GM06990 (cell line): Measurements from ENCODE around the gene HYDIN.

ENCODE experiments used
- DNase-seq: peaks from one replicate; pipeline ENCODE4 v3.0.0-alpha.2; 2011; ENCODE audit not compliant: insufficient read length; ENCODE audit errors: extremely low read depth
- H3K27me3 ChIP-seq: replicated peaks from 2 replicates; pipeline ENCODE4 v1.6.0; 2011; ENCODE audit warnings: low read length; ENCODE audit not compliant: control insufficient read depth, insufficient read depth
- H3K36me3 ChIP-seq: 2 replicates; pipeline ENCODE4 v1.5.1; 2011; ENCODE audit warnings: low read length; ENCODE audit not compliant: control insufficient read depth, insufficient read depth
- H3K4me3 ChIP-seq: replicated peaks from 2 replicates; pipeline ENCODE4 v1.5.1; 2011; ENCODE audit warnings: low read depth, mild to moderate bottlenecking, control low read depth, low read length
- CTCF ChIP-seq: IDR thresholded peaks from 2 replicates; pipeline ENCODE4 v1.5.1; 2011; ENCODE audit warnings: low read length, control low read depth, mild to moderate bottlenecking, inconsistent platforms; ENCODE audit not compliant: insufficient read depth, poor library complexity, severe bottlenecking

HYDIN gene

DNA sequence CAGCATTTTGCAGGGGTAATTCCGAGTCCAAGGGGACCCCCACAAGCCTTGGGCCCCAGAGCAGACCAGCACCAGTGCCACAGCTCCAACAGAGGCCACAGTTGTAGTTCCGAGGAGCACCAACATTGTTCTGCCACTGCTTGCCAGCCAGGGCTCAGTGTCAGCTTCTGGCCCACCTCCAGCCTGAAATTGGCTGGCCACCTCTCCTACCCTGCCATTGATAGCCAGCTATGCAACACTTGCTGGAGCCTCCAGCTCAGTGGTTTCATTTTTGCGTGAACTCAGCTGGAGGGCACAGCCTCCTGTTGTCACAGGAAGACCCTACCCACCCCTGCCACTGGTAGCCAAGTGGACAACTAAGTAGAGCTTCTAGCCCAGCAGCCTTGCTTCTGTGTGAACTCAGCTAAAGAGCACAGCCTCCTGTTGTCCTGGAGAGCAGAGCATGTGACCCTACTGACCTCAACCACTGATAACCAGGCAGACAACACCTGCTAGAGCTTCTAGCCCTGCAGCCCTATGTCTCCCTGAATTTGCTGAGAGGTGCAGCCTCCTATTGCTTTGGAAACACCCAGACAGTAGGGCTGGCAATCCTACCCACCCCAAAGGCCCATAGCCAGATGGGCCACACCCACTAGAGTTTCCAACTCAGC, 24.9 kb downstream of the HYDIN start:
- Histone ChIP-seq H3K36me3 (no peaks in the 10 kb centered on the region), H3K4me3 (no peak overlapping the region), H3K27me3 (no peaks in the 10 kb centered on the region)
- TF ChIP-seq CTCF: no peak
- no peak for DNase-seq

GRCh38 chr16:71203631-71204030, 26.9 kb downstream of the HYDIN start:
- Histone ChIP-seq H3K4me3 (no peak overlapping the region), H3K27me3 (no peaks in the 10 kb centered on the region), H3K36me3 (no peaks in the 10 kb centered on the region)
- DNase-seq: no peak
- no peak for TF ChIP-seq CTCF

DNA sequence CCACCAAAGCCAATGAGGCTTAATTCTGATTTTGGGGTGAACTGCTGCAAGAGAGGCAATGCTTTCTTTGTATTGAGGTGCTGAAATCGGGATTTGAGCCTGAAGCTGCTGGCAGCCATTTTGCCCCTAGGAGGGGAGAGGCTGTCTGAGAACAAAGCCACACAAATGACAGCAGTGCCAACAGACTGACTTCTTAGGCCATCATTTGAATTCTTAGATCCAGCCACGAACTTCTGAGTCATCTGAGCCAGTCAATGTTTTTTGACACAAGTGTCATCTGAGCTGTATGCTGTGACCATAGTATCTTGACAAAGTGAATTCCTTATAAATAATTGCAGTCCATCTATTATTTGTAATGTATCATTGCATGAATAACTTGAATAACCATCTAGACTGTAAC, 29.0 kb downstream of the HYDIN start:
- no peak for DNase-seq
- Histone ChIP-seq H3K4me3 (no peak overlapping the region), H3K36me3 (no peaks in the 10 kb centered on the region), H3K27me3 (no peaks in the 10 kb centered on the region)
- no peak for TF ChIP-seq CTCF

GRCh38 chr16:71201054-71201453, 29.5 kb downstream of the HYDIN start:
- no peaks in the 10 kb centered on the region for H3K36me3 ChIP-seq
- no peak for DNase-seq
- TF ChIP-seq CTCF: no peak

GRCh38 chr16:71198408-71198807, 32.1 kb downstream of the HYDIN start:
- no peaks in the 10 kb centered on the region for H3K36me3 ChIP-seq
- no peak overlapping the region for H3K4me3 ChIP-seq
- TF ChIP-seq CTCF: no peak
- DNase-seq: no peak
- no peaks in the 10 kb centered on the region; the same call in 1 of the 2 replicates for H3K27me3 ChIP-seq

More at GRCh38 chr16:71201054-71201453, 29.5 kb downstream of the HYDIN start:
- no peaks in the 10 kb centered on the region for H3K27me3 ChIP-seq
- H3K4me3 ChIP-seq: no peak overlapping the region

GRCh38 chr16:71192387-71192786, 38.1 kb downstream of the HYDIN start:
- H3K27me3 ChIP-seq: no peaks in the 10 kb centered on the region; the same call in 1 of the 2 replicates
- DNase-seq: no peak
- no peak for TF ChIP-seq CTCF
- no peak overlapping the region for H3K4me3 ChIP-seq
- H3K36me3 ChIP-seq: no peaks in the 10 kb centered on the region
